Measurements from ENCODE around the gene ZNF18. TPM values are rescaled to one million over a fixed set of nuclear protein-coding genes. Genes with fewer than 3 reads are reported as not detected.

ZNF18 gene
- total RNA-seq, 3 donors from 2014 or later (not counting 1 experiment from before 2014, with no cell fraction given): 16.8 to 20.8 (median 17.5) TPM

- H3K27ac Mint-ChIP-seq: no peak overlapping the region
- H3K4me1 Mint-ChIP-seq: peaks cover 5 to 10% of the 10 kb centered on the region in 2 donors
- H3K27me3 ChIP-seq (ENCODE audit: control insufficient read depth, insufficient read depth, low read length): no peaks in the 10 kb centered on the region
- no peak overlapping the region for H3K4me3 ChIP-seq (ENCODE audit: low read length)
- H3K36me3 ChIP-seq (ENCODE audit: control insufficient read depth, insufficient read depth, low read length): no peaks in the 10 kb centered on the region
- H3K27me3 Mint-ChIP-seq (ENCODE audit: low read depth in 2 of 2): no peaks in the 10 kb centered on the region
- intact Hi-C loops (cut with micrococcal nuclease): no loop called here
- WGBS (ENCODE audit: insufficient coverage): 100% methylated on average over 2 of the region's 2 CpGs
- DNase-seq (no peak), ATAC-seq (no peak)
- peaks cover 10 to 17% of the 10 kb centered on the region in 2 donors for H3K9me3 Mint-ChIP-seq
- peaks cover 38% of the 10 kb centered on the region for H3K36me3 Mint-ChIP-seq
- H3K27ac ChIP-seq (ENCODE audit: low read length): no peak overlapping the region
- no peaks in the 10 kb centered on the region for H3K4me1 ChIP-seq (ENCODE audit: control insufficient read depth, insufficient read depth, low read length)
- H3K4me3 Mint-ChIP-seq: no peak overlapping the region
- TF ChIP-seq CTCF (IDR thresholded peaks at IDR 0.05): no peak
- peaks cover 4% of the 10 kb centered on the region for H3K9me3 ChIP-seq (ENCODE audit: control insufficient read depth, insufficient read depth, low read length)
Observed at GRCh38 chr17:11969565-11969964, 27.7 kb downstream of the ZNF18 start.

GRCh38 chr17:11954936-11955335 is 42.3 kb downstream of the ZNF18 start:
- Histone ChIP-seq H3K27me3 (ENCODE audit: control insufficient read depth, insufficient read depth, low read length) (no peaks in the 10 kb centered on the region), H3K27ac (ENCODE audit: low read length) (no peak overlapping the region), H3K4me1 (ENCODE audit: control insufficient read depth, insufficient read depth, low read length) (no peaks in the 10 kb centered on the region), H3K9me3 (ENCODE audit: control insufficient read depth, insufficient read depth, low read length) (peaks cover 8% of the 10 kb centered on the region), H3K36me3 (ENCODE audit: control insufficient read depth, insufficient read depth, low read length) (peaks cover 2% of the 10 kb centered on the region), H3K4me3 (ENCODE audit: low read length) (no peak overlapping the region)
- Mint-ChIP-seq H3K4me1 (no peaks in the 10 kb centered on the region), H3K27me3 (ENCODE audit: low read depth in 2 of 2) (no peaks in the 10 kb centered on the region), H3K9me3 (peaks cover 0 to 13% of the 10 kb centered on the region in 2 donors), H3K36me3 (peaks cover 28% of the 10 kb centered on the region), H3K27ac (no peak overlapping the region), H3K4me3 (no peak overlapping the region)
- no peak for TF ChIP-seq CTCF (IDR thresholded peaks at IDR 0.05)
- intact Hi-C loops (cut with micrococcal nuclease): no loop called here
- DNase-seq (no peak), ATAC-seq (no peak)

GRCh38 chr17:11953924-11954323 is 43.4 kb downstream of the ZNF18 start:
- Mint-ChIP-seq H3K9me3 (peaks cover 0 to 13% of the 10 kb centered on the region in 2 donors), H3K27ac (no peak overlapping the region), H3K36me3 (peaks cover 28% of the 10 kb centered on the region), H3K4me3 (no peak overlapping the region), H3K27me3 (ENCODE audit: low read depth in 2 of 2) (no peaks in the 10 kb centered on the region), H3K4me1 (no peaks in the 10 kb centered on the region)
- intact Hi-C loops (cut with micrococcal nuclease): no loop called here
- H3K9me3 ChIP-seq (ENCODE audit: control insufficient read depth, insufficient read depth, low read length): peaks cover 8% of the 10 kb centered on the region
- no peak overlapping the region for H3K4me3 ChIP-seq (ENCODE audit: low read length)
- no peaks in the 10 kb centered on the region for H3K4me1 ChIP-seq (ENCODE audit: control insufficient read depth, insufficient read depth, low read length)
- H3K36me3 ChIP-seq (ENCODE audit: control insufficient read depth, insufficient read depth, low read length): peaks cover 2% of the 10 kb centered on the region
- no CpG with 5 or more reads among the region's 1 CpG for WGBS (ENCODE audit: insufficient coverage)
- H3K27ac ChIP-seq (ENCODE audit: low read length): no peak overlapping the region
- DNase-seq (no peak), ATAC-seq (no peak)
- H3K27me3 ChIP-seq (ENCODE audit: control insufficient read depth, insufficient read depth, low read length): no peaks in the 10 kb centered on the region
- no peak for TF ChIP-seq CTCF (IDR thresholded peaks at IDR 0.05)

- Histone ChIP-seq H3K9me3 (ENCODE audit: control insufficient read depth, insufficient read depth, low read length) (peaks cover 8% of the 10 kb centered on the region), H3K27ac (ENCODE audit: low read length) (no peak overlapping the region), H3K36me3 (ENCODE audit: control insufficient read depth, insufficient read depth, low read length) (no peaks in the 10 kb centered on the region), H3K4me3 (ENCODE audit: low read length) (no peak overlapping the region), H3K4me1 (ENCODE audit: control insufficient read depth, insufficient read depth, low read length) (no peaks in the 10 kb centered on the region), H3K27me3 (ENCODE audit: control insufficient read depth, insufficient read depth, low read length) (no peaks in the 10 kb centered on the region)
- WGBS (ENCODE audit: insufficient coverage): 93% methylated on average over 3 of the region's 3 CpGs
- no peak for TF ChIP-seq CTCF (IDR thresholded peaks at IDR 0.05)
- intact Hi-C loops (cut with micrococcal nuclease): no loop called here
- ATAC-seq (no peak), DNase-seq (no peak)
- H3K9me3 Mint-ChIP-seq: peaks cover 0 to 13% of the 10 kb centered on the region in 2 donors
- peaks cover 20% of the 10 kb centered on the region for H3K36me3 Mint-ChIP-seq
- no peak overlapping the region for H3K27ac Mint-ChIP-seq
- no peaks in the 10 kb centered on the region for H3K27me3 Mint-ChIP-seq (ENCODE audit: low read depth in 2 of 2)
- no peaks in the 10 kb centered on the region for H3K4me1 Mint-ChIP-seq
- no peak overlapping the region for H3K4me3 Mint-ChIP-seq
Observed at GRCh38 chr17:11952610-11953009, 44.7 kb downstream of the ZNF18 start.

All from natural killer cell (primary cell).